ENCODE results near the gene MPHOSPH8.
"Not testable (repeated sequence)": the region's sequence is repeated elsewhere in the genome, so short reads cannot be mapped to it uniquely, and the experiment has no call there.

The MPHOSPH8 gene

GRCh38 chr13:19632915-19633478, 462 bp upstream of the MPHOSPH8 start:
- DNase-seq, result no peak

- DNase-seq, result no peak
Measured at GRCh38 chr13:19634256-19634740, 839 bp downstream of the MPHOSPH8 start.

GRCh38 chr13:19635926-19636325, 2.5 kb downstream of the MPHOSPH8 start:
- DNase-seq, result not testable (repeated sequence)

- no peak for DNase-seq
Measured at GRCh38 chr13:19643652-19644051, 10.2 kb downstream of the MPHOSPH8 start.

- DNase-seq, result no peak
Measured at GRCh38 chr13:19645000-19645399, 11.5 kb downstream of the MPHOSPH8 start.

- DNase-seq, result no peak
Measured at GRCh38 chr13:19646063-19646462, 12.6 kb downstream of the MPHOSPH8 start.

- no peak for DNase-seq
Measured at GRCh38 chr13:19650742-19651141, 17.3 kb downstream of the MPHOSPH8 start.

GRCh38 chr13:19657872-19658591, 24.6 kb downstream of the MPHOSPH8 start:
- DNase-seq, result no peak

GRCh38 chr13:19658831-19659230, 25.4 kb downstream of the MPHOSPH8 start:
- no peak for DNase-seq

GRCh38 chr13:19661126-19661525, 27.7 kb downstream of the MPHOSPH8 start:
- DNase-seq, result no peak

- DNase-seq, result no peak
Measured at GRCh38 chr13:19661561-19661960, 28.1 kb downstream of the MPHOSPH8 start.

GRCh38 chr13:19663416-19663979, 30.0 kb downstream of the MPHOSPH8 start:
- no peak for DNase-seq

- DNase-seq, result no peak
Measured at GRCh38 chr13:19664481-19665230, 31.2 kb downstream of the MPHOSPH8 start.

GRCh38 chr13:19665427-19665859, 32.0 kb downstream of the MPHOSPH8 start:
- no peak for DNase-seq

GRCh38 chr13:19668778-19669177, 35.3 kb downstream of the MPHOSPH8 start:
- no peak for DNase-seq

GRCh38 chr13:19670147-19670546, 36.7 kb downstream of the MPHOSPH8 start:
- DNase-seq, result no peak

GRCh38 chr13:19672990-19673389, 39.5 kb downstream of the MPHOSPH8 start:
- no peak for DNase-seq

- DNase-seq, result no peak
Measured at GRCh38 chr13:19673473-19674430, 40.3 kb downstream of the MPHOSPH8 start.

- no peak for DNase-seq
Measured at GRCh38 chr13:19674898-19675297, 41.4 kb downstream of the MPHOSPH8 start.

- no peak for DNase-seq
Measured at GRCh38 chr13:19676168-19676567, 42.7 kb downstream of the MPHOSPH8 start.

GRCh38 chr13:19680751-19681150, 47.3 kb downstream of the MPHOSPH8 start:
- no peak for DNase-seq

GRCh38 chr13:19681517-19681916, 48.1 kb downstream of the MPHOSPH8 start:
- DNase-seq, result no peak
